Colon (tissue), 2 donors: ENCODE measurements around the gene IDE.
"Not testable (repeated sequence)": the region's sequence is repeated elsewhere in the genome, so short reads cannot be mapped to it uniquely, and the experiment has no call there.

Source experiments
- FAIRE-seq: peaks from 2 replicates; lab custom pipeline; 2012; peaks lifted over from hg19 to GRCh38; lab: Jason Lieb, UNC
- donor health status: control.
- donor health status: control.

Gene IDE

DNA sequence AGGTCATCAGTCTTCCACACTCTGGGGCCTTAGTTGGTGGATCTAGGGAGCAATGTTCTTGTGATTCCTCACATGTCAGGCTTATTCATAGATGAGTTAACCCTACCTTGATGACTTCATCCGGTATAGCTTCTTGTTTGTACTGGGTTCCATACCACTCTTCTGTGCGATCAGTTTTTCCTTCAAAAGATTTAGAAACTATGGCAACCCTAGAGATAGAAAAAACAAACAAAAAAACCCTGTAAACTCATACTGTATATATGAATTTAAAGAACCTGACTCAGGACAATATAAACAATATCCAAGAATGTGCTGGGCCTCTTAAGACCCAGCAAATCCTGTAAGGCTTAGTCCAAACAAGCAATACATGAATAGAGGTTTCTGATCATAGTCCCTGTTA lies 83.5 kb downstream of the IDE start:
- FAIRE-seq: no peak

DNA sequence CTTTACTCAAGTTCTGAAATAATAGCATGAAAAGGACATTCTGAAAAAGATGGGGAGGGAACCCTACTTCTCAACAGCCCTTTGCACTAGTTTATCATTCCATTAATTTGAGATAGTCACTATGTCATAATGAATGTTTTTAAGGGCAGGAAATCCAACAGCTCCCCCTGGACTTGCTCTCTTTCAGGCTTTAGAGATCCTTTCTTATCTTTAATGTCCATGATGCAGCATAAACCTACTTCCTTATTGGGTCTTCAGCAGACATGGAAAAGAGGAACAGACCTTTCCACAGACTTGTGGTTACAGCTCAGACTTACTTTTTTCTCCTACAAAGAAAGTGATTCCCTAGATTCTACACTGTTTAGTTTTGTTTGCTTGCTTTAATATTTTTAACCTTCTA lies 87.3 kb downstream of the IDE start:
- no peak for FAIRE-seq

DNA sequence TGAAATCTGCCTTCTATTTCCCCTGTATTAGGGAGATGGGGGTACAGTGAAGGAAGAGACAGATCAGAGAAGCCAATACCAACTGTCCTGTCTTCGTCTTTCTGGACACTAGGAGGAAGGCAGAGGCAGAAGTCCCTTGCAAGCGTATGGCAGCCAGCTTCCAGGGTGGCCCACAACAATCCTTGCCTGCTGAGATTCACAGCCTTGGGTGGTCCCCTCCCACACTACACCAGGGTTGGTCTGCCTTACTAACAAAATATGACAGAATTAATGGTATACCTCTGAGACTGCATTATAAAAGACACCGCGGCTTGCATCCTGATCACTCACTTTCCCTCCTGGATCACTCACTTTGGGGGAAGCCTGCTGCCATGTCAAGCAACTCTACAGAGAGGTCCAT lies 90.4 kb downstream of the IDE start:
- FAIRE-seq: no peak

DNA sequence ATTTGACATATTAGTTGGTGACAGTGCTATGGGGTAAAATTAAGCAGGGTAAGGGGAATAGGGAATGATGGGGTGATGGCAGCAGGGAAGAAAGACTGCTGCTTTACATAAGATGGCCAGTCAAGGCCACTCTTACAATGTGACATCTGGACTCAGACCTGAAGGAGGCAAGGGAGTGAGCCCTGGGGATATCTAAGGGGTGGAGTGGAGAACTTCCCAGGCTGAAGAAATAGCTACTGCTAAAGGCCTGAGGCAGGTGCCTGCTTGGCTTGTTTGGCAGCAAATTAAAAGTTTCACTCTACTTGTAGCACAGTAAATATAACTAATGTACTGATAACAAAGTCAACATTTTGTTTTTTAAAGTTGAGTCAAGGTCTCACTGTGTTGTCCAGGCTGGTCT lies 93.5 kb downstream of the IDE start:
- FAIRE-seq: no peak

DNA sequence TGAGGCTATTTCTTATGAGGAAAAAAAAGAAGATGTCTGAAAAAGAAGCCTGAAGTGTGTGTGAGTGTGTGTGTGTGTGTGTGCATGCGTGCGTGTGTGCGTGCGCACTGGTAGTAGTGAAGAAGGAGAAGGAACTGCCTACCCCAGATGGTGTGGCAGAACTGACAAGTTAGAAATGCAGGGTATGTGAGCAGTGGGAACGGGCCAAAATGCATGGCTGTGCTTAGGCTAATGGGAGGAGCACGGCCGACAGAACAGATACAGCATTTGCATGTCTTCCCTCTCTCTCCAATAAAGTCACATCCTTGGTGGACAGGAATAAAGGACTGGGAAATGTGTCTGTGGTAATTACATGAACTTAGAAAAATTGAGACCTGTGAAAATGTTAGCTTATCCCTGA lies 94.3 kb downstream of the IDE start:
- no peak for FAIRE-seq

DNA sequence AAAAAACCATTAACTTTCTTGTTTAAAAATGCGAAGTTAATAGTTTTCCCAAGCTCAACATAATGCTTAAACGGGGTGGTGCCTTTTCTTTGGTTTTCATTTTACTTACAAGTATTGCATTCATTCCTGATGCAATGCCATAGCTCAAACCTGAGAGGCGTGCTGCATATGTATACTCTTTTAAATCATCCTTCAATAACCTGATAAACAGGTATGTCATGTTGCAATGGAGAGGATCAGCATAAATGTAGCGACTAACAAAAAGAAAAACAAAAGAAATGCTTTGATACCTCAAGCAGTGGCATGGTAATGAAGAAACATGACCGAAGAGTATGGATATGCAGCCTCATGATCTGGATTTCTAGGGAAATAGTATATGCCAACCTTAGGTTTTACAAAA lies 95.4 kb downstream of the IDE start:
- FAIRE-seq: no peak

DNA sequence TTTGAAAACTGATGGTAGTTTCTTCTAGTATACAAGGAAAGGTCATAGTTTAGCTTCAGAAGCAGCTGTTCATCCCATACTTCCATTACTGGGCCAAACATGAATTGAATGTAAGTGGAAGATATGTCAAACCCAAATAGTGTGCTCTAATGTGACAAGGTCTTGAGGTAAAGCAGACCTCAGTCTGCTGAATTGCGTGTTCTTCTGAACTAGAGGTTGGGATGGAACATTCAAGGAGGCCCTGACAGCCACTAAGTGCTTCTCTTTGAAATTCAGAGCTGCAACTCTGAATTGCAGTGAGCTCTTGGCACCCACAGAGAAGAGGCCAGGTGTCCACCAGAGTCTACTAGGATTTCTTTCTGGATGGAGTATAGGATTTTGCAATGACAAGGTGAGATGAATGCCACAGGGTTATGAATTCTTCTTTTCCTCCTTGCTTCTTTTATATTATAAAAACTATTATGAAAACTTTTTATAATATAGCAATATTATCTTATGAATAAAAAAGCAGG lies 98.5 kb downstream of the IDE start:
- FAIRE-seq: no peak

DNA sequence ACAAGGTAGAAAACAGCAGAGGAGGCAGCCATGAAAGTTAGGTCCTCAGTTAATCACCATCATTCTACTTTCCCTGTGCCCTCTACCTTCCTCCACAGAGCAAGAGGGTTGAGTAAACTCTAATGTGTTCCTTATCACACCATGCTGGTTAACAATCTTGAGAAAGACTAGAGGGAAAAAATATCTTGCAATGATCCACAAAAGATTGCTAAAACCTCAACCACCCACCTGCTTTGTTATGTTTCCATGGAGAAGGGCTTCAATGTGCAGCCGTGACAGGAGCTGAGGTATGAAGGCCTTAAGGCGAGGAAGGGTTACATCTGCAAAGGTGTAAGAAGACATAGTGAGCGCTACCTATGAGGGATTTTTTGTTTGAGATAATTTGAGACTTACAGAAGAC lies 103.9 kb downstream of the IDE start:
- FAIRE-seq: no peak

DNA sequence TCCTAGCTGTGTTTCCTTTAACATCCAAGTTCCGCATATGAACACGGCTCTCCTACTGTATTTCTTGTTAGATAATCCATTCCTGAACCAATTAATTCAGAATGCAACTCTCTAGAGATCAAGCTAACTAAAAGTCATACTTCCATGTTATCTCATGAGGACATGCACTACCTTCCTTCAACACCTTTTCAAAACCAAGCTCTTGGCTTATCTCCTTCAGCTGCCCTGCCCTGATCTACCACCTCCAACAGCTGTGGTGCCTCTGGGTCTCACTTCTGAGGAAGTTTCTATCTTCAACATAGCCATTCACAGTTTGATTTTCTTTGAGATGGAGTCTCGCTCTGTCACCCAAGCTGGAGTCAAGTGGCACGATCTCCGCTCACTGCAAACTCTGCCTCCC lies 109.5 kb downstream of the IDE start:
- no peak for FAIRE-seq

DNA sequence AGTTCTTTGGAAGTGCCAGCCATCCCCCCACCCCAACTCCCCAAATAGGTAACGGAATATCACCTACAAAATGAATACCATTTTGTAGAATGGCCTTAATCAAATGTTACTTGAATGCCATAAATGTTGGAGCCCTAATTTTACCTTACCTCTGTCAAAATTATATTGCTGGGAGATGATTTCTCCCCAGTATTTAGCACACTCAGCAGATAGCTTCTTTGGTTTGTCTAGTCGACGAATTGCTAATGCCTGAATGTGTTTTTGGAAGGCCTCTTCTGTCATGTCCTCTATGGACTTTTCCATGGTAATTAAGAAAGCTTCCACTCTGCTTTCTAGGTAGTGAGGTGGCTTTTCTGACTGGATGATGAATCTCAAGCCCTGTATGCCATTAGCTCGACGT lies 110.3 kb downstream of the IDE start:
- FAIRE-seq: no peak

DNA sequence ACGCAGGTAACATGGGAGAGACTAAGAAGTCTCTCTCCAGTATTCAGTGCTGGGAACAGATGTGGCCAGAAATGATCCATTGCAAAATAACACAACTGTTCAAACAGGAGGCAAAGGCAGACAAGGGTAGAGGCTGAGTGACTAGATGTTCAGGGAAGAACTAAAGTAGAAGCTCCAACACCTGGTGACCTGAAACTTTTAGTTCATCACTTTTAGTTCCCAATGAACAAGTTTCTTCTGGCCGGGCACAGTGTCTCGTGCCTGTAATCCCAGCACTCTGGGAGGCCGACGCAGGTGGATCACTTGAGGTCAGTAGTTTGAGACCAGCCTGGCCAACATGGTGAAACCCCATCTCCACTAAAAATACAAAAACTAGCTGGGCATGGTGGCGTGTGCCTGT lies 118.9 kb downstream of the IDE start:
- FAIRE-seq: not testable (repeated sequence)

DNA sequence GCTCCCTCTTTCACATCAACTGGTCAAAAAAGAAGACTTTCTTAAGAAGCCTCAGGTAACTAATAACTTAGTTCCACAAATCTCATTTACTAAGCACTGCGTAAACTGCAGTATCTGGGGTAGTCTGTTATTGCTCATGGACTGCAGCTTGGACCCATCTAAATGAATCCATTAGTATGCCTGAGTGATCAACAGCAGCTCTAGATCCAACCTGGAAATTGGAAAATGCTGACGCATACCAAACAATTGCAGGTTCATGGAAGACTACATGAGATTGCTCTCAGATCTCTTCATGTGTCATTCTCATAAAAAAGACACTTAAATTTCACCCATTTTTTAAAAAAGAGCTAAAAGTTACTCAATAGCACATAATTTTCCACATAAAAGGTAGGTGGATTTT lies 121.6 kb downstream of the IDE start:
- no peak for FAIRE-seq

DNA sequence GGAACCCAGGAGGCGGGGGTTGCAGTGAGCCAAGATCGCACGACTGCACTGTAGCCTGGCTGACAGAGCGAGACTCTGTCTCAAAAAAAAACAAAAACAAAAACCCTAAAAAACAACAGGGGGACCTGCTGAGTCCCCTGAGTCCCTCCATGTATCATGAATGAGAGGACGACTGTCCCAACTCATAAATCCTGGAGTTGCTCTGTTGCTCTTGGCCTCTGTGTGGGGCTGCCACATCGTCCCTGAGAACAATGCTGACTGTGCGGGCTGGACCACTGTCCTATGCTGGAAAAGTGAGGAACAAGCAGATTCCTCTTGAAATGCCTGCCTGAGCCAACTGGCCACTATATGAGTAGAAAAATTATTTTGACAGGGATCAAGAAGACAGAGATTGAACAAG lies 122.5 kb downstream of the IDE start:
- FAIRE-seq: no peak

DNA sequence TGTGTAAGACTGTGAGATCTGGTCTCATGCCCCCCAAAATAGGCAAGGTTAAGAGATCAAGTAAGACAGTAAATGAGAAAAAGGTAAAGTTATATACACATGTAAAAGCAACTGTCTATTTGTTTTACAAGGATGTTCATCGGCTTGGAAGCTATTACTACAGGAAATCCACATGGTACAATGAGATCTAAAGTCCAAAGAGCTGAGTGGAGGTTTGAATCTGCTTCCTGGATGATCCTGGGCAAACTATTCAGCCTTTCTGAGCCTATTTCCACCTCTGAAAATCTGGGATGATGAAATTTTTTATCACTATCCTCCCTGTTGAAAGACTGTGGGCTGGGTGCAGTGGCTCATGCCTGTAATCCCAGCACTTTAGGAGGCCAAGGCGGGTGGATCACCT lies 123.0 kb downstream of the IDE start:
- FAIRE-seq: no peak

DNA sequence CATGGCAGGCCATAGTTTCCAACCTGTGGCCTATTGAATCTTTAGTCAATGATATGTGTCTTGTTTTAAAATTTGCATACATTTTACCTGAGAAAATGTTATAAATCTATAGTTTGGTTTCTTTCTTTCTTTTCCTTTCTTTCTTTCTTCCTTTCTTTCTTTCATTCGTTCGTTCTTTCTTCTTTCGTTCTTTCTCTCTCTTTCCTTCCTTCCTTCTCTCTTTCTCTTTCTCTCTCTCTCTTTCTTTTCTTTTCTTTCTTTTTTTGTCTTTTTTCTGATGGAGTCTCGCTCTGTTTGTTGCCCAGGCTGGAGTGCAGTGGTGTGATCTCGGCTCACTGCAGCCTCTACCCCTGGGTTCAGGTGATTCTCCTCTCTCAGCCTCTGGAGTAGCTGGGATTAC lies 133.3 kb downstream of the IDE start:
- no peak for FAIRE-seq

DNA sequence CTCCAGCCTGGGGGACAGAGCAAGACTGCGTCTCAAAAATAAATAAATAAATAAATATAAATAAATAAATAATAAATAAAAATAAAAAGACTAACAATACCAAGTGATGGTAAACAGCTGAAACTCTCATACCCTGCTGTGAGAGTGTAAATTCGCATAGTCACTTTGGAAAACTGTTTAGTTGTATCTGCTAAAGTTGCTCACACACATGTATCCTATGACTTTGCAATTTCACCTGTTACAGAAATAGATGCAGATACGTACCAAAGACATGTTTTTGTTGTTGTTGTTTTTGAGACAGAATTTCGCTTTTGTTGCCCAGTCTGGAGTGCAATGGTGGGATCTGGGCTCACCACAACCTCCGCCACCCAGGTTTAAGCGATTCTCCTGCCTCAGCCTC lies 135.7 kb downstream of the IDE start:
- FAIRE-seq: no peak

DNA sequence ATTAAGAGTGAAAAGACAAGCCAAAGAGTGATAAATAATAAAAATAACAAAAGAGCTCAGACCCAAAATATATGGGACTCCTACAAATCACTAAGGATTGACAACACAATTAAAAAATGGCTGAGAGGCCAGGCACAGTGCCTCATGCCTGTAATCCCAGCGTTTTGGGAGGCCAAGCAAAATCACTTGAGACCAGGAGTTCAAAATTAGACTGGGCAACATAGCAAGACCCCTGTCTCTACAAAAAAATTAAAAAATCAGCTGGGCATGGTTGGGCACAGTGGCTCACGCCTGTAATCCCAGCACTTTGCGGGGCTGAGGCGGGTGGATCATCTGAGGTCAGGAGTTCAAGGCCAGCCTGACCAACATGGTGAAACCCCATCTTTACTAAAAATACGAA lies 137.3 kb downstream of the IDE start:
- FAIRE-seq: no peak

DNA sequence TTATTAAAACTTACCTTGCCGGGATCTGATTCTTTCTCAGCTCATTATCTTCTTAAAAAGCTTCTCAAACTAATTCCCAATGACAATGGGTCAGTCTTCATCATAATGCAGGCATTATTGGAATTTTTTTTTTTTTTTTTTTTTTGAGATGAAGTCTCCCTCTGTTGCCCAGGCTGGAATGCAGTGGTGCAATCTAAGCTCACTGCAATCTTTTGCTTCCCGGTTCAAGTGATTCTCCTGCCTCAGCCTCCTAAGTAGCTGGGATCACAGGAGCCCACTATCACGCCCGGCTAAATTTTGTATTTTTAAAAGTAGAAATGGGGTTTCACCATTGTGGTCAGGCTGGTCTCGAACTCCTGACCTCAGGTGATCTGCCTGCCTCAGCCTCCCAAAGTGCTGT lies 137.8 kb downstream of the IDE start:
- FAIRE-seq: not testable (repeated sequence)

DNA sequence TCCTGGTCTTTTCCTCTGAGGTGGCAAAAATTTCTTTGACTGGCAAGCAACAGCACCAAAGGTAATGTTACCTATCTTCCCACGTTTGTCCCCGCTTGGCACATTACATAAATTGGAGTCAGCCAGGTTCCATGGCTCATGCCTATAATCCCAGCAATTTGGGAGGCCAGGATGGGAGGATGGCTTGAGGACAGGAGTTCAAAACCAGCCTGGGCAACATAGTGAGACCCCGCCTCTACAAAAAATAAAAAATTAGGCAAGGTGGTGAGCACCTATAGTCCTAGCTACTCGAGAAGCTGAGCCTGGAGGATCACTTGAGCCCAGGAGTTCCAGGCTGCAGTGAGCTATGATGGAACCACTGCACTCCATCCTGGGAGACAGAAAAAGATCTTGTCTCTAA lies 139.5 kb downstream of the IDE start:
- no peak for FAIRE-seq

DNA sequence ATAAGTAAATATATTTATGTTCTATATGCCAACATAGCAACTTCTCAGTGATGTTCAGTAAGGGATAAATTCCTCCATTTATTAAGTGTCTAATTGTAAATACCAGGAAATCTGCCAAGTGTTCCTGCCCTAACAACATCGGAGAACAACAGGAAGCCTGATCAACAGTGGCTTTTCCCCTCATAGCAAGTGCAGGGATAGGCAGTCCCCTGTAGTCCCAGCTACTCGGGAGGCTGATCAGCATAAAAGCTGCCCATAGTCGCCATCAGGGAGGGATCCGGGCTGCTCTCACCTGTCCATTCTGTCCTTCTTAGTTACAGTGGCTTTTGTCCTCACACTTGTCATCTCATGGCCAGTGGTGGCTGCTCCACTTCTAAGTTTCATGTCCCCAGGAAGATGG lies 141.3 kb downstream of the IDE start:
- no peak for FAIRE-seq

DNA sequence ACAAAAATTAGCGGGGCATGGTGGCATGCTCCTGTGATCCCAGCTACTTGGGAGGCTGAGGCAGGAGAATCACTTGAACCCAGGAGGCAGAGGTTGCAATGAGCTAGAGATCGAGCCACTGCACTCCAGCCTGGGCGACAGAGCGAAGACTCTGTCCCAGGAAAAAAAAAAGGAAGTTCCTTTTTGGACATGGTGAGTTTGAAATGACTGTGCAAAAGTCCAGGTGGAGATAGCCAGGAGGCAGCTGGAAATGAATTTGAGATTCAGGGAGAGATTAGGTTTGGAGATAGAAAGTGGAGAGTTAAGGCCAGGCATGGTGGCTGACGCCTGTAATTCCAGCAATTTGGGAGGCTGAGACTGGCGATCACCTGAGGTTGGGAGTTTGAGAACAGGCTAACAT lies 143.8 kb downstream of the IDE start:
- no peak for FAIRE-seq

DNA sequence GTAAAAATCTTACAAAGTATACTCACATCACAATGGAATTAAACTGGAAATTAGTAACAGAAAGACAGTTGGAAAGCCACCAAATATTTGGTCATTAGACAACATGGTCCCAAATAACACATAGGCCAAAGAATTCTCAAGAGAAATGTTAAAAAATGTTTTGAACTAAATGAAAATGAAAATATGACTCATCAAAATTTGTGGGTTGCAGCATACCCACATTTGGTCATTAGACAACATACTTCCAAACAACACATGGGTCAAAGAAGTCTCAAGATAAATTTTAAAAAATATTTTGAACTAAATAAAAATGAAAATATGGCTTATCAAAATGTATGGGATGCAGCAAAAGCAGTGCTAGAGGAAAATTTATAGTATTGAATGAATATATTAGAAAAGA lies 152.3 kb downstream of the IDE start:
- FAIRE-seq: no peak

DNA sequence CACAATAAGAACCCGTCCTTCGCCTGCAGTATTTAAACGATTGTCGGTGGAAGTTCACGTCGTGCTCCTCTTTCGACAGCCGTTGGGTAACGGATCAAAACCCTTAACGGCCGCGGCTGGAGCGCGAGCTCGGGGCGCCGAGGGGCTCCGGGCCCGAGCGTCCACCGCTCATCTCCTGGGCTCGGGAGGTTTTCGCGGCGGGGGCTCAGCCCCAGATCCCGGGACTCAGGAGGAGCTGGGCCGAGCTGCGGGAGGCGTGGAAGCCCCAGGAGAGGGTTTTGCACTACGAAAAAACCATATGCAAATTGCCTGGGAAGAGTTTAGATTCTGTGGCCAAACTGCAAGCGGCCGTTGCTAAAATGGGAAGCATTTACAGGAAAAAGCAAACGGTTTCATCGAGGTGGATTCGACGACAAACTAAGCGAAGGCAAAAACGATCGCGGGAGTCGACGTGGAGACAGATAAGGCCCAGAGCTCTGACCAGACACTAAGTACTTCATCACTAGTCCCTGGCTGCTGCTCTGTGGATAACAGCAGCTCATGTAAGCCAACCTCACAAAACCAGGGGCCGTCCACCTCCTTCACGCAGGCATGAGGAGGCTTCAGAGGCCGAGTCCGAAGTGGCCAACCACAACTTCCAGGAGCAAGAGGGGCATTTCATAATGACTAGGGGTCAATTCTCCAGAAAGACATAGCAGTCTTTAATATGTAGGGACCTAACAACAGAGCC lies 153.2 kb downstream of the IDE start:
- no peak for FAIRE-seq

DNA sequence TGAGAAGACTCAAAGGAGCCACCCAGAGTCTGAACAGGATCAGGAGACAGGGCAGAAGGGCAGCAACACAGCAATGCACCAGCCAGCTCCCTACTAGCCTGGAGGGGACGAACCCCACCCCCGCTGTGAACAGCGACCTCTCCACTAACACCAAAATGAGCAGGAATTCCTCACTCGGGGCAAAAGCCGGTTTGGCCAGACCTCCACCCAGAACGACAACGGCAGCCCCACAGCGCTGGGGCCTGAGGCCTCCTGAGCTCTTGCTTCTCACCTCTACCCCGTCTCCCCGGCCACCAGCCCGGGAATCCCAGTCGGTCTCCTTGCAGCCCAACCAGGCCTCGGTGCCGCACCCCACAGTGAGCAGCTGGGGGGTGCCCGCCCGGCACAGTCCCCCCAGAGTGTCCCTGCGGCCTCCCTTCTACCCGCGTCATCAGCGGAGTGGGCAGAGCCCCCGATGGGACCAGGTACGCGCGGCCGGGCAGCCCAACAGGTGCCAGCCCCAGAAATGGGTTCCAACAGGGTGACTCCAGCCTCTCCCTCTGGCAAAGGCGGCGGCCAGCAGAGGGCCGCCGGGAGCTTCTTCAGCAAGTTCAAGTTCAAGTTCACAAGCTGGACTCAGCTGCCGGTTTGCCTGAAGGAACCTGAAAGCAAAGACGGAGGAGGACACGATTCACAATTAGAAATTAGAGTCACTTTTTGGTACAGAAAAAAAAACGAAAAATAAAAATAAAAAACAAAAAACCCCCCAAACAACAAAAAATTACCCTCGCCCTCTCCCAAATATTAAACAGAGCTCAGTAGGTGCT lies 153.9 kb downstream of the IDE start:
- FAIRE-seq: no peak
